Progenitor cell of endocrine pancreas (in vitro differentiated cells): ENCODE data around the gene RTN4. TPM values are rescaled to one million over a fixed set of nuclear protein-coding genes. Genes with fewer than 3 reads are reported as not detected.

Source experiments
- DNase-seq: peaks from one replicate; pipeline ENCODE4 v3.0.0; 2021; ENCODE audit warnings: low spot score; ENCODE audit not compliant: unreplicated experiment
- H3K27ac Mint-ChIP-seq: 2 replicates; pipeline ENCODE4 v1.8.0; 2021; ENCODE audit warnings: mild to moderate bottlenecking, moderate library complexity, mixed read lengths
- H3K27me3 Mint-ChIP-seq: 2 replicates; pipeline ENCODE4 v1.8.0; 2021; ENCODE audit warnings: mixed read lengths
- H3K36me3 Mint-ChIP-seq: 2 replicates; pipeline ENCODE4 v1.8.0; 2022; ENCODE audit warnings: mixed read lengths; ENCODE audit not compliant: insufficient read depth
- H3K4me1 Mint-ChIP-seq: 2 replicates; pipeline ENCODE4 v1.8.0; 2021; ENCODE audit warnings: low read depth, mixed read lengths
- H3K4me3 Mint-ChIP-seq: 2 replicates; pipeline ENCODE4 v1.8.0; 2021; ENCODE audit warnings: low read depth, mild to moderate bottlenecking, moderate library complexity, mixed read lengths
- H3K9me3 Mint-ChIP-seq: 2 replicates; pipeline ENCODE4 v1.8.0; 2021; ENCODE audit warnings: low read depth, mixed read lengths
- CTCF ChIP-seq: fragments of 200-600 bp; sonication (generic); IDR thresholded peaks from one replicate; pipeline ENCODE4 v1.5.0; 2021; ENCODE audit warnings: antibody characterized with exemption, mild to moderate bottlenecking; ENCODE audit not compliant: unreplicated experiment
- total RNA-seq: library from RNA; stranded (reverse); gene quantifications from 2 replicates; pipeline ENCODE4 v1.2.1, GENCODE V29; 2021

RTN4 gene
- total RNA-seq, 1 donor from 2014 or later = 246 TPM

- H3K36me3 Mint-ChIP-seq = no peaks in the 10 kb centered on the region
- H3K27ac Mint-ChIP-seq = no peak overlapping the region
- no peak overlapping the region for H3K4me3 Mint-ChIP-seq
- H3K9me3 Mint-ChIP-seq = no peaks in the 10 kb centered on the region
- H3K27me3 Mint-ChIP-seq = no peaks in the 10 kb centered on the region
- no peaks in the 10 kb centered on the region for H3K4me1 Mint-ChIP-seq
- no peak for TF ChIP-seq CTCF
- no peak for DNase-seq
Observed at GRCh38 chr2:54935389-54935788, 114.9 kb downstream of the RTN4 start.

GRCh38 chr2:54931473-54931872, 118.8 kb downstream of the RTN4 start:
- Mint-ChIP-seq H3K9me3 (no peaks in the 10 kb centered on the region), H3K4me1 (no peaks in the 10 kb centered on the region), H3K36me3 (no peaks in the 10 kb centered on the region), H3K27me3 (peaks cover 3% of the 10 kb centered on the region), H3K4me3 (no peak overlapping the region), H3K27ac (no peak overlapping the region)
- TF ChIP-seq CTCF = no peak
- DNase-seq = no peak

GRCh38 chr2:54928719-54929118, 121.5 kb downstream of the RTN4 start:
- H3K4me3 Mint-ChIP-seq = no peak overlapping the region
- H3K4me1 Mint-ChIP-seq = no peaks in the 10 kb centered on the region
- H3K36me3 Mint-ChIP-seq = no peaks in the 10 kb centered on the region
- H3K27me3 Mint-ChIP-seq = peaks cover 3% of the 10 kb centered on the region
- no peak overlapping the region for H3K27ac Mint-ChIP-seq
- H3K9me3 Mint-ChIP-seq = no peaks in the 10 kb centered on the region
- no peak for DNase-seq
- no peak for TF ChIP-seq CTCF

GRCh38 chr2:54927751-54928615, 122.3 kb downstream of the RTN4 start:
- Mint-ChIP-seq H3K4me1 (no peaks in the 10 kb centered on the region), H3K9me3 (no peaks in the 10 kb centered on the region), H3K27me3 (peaks cover 3% of the 10 kb centered on the region), H3K36me3 (no peaks in the 10 kb centered on the region), H3K27ac (no peak overlapping the region), H3K4me3 (no peak overlapping the region)
- no peak for TF ChIP-seq CTCF
- DNase-seq = no peak

- Mint-ChIP-seq H3K9me3 (no peaks in the 10 kb centered on the region), H3K4me3 (no peak overlapping the region), H3K27ac (no peak overlapping the region), H3K36me3 (no peaks in the 10 kb centered on the region), H3K27me3 (peaks cover 3% of the 10 kb centered on the region), H3K4me1 (no peaks in the 10 kb centered on the region)
- no peak for TF ChIP-seq CTCF
- no peak for DNase-seq
Observed at GRCh38 chr2:54927085-54927750, 123.0 kb downstream of the RTN4 start.
